ENCODE data around the gene MROH2A.
"Not testable (repeated sequence)": the region's sequence is repeated elsewhere in the genome, so short reads cannot be mapped to it uniquely, and the experiment has no call there.

The MROH2A gene

GRCh38 chr2:233853883-233854240 is 75.7 kb downstream of the MROH2A start:
- in situ Hi-C loops (cut with MboI; ENCODE audit: low sequenced_read_pairs) = no loop called here

GRCh38 chr2:233854241-233854981 is 76.3 kb downstream of the MROH2A start, which contains the start of gene HJURP:
Gene HJURP (minus strand): TSS chr2:233854535. CDS start chr2:233854500, 35 bp downstream.
- in situ Hi-C loops (cut with MboI; ENCODE audit: low sequenced_read_pairs) = no loop called here

GRCh38 chr2:233855345-233855744 is 77.2 kb downstream of the MROH2A start:
- in situ Hi-C loops (cut with MboI; ENCODE audit: low sequenced_read_pairs) = no loop called here

GRCh38 chr2:233856184-233856583 is 78.1 kb downstream of the MROH2A start:
- in situ Hi-C loops (cut with MboI; ENCODE audit: low sequenced_read_pairs) = no loop called here

GRCh38 chr2:233857511-233858141 is 79.5 kb downstream of the MROH2A start:
- in situ Hi-C loops (cut with MboI; ENCODE audit: low sequenced_read_pairs) = no loop called here

GRCh38 chr2:233858331-233858730 is 80.2 kb downstream of the MROH2A start:
- in situ Hi-C loops (cut with MboI; ENCODE audit: low sequenced_read_pairs) = no loop called here

GRCh38 chr2:233862261-233862768 is 84.2 kb downstream of the MROH2A start:
- in situ Hi-C loops (cut with MboI; ENCODE audit: low sequenced_read_pairs) = no loop called here

- in situ Hi-C loops (cut with MboI; ENCODE audit: low sequenced_read_pairs) = no loop called here
Observed at GRCh38 chr2:233865838-233866237, 87.7 kb downstream of the MROH2A start.

GRCh38 chr2:233866479-233866878 is 88.3 kb downstream of the MROH2A start:
- in situ Hi-C loops (cut with MboI; ENCODE audit: low sequenced_read_pairs) = no loop called here

- in situ Hi-C loops (cut with MboI; ENCODE audit: low sequenced_read_pairs) = no loop called here
Observed at GRCh38 chr2:233867993-233868532, 89.9 kb downstream of the MROH2A start, which contains the start of gene MSL3B. Gene MSL3B (minus strand): TSS chr2:233868386.

- in situ Hi-C loops (cut with MboI; ENCODE audit: low sequenced_read_pairs) = no loop called here
Observed at GRCh38 chr2:233871432-233871831, 93.3 kb downstream of the MROH2A start.

GRCh38 chr2:233872125-233872524 is 94.0 kb downstream of the MROH2A start:
- in situ Hi-C loops (cut with MboI; ENCODE audit: low sequenced_read_pairs) = not testable (repeated sequence)

GRCh38 chr2:233882353-233882752 is 104.2 kb downstream of the MROH2A start:
- in situ Hi-C loops (cut with MboI; ENCODE audit: low sequenced_read_pairs) = no loop called here
